Raji (cell line): ENCODE data around the gene NOTCH3.

Experiments used
- POLR2A ChIP-seq: IDR thresholded peaks from 2 replicates; pipeline ENCODE4 v1.6.1; 2011; ENCODE audit warnings: low read depth, low read length, control low read depth; ENCODE audit not compliant: insufficient read depth

The NOTCH3 gene

GRCh38 chr19:15114153-15114540 is 86.6 kb downstream of the NOTCH3 start:
- no peak for TF ChIP-seq POLR2A

- TF ChIP-seq POLR2A = no peak
Observed at GRCh38 chr19:15113245-15114152, 87.3 kb downstream of the NOTCH3 start.

- TF ChIP-seq POLR2A = no peak
Observed at GRCh38 chr19:15112385-15112784, 88.4 kb downstream of the NOTCH3 start.

GRCh38 chr19:15111758-15112157 is 89.0 kb downstream of the NOTCH3 start:
- no peak for TF ChIP-seq POLR2A

GRCh38 chr19:15110418-15110815 is 90.4 kb downstream of the NOTCH3 start:
- TF ChIP-seq POLR2A = no peak

GRCh38 chr19:15109768-15110417 is 90.9 kb downstream of the NOTCH3 start:
- no peak for TF ChIP-seq POLR2A
